ENCODE data around the gene CABCOCO1.
A peak's percentile ranks its signal among the peaks of the same experiment; 100 is the strongest.

The CABCOCO1 gene

GRCh38 chr10:61758433-61758832 is 95.7 kb downstream of the CABCOCO1 start:
- DNase-seq, result no peak

GRCh38 chr10:61759751-61760150 is 97.0 kb downstream of the CABCOCO1 start:
- DNase-seq, result no peak

- DNase-seq, result no peak
These were observed 98.5 kb downstream of the CABCOCO1 start for GRCh38 chr10:61760943-61761824.

GRCh38 chr10:61761825-61762217 is 99.1 kb downstream of the CABCOCO1 start:
- no peak for DNase-seq

GRCh38 chr10:61763778-61764177 is 101.0 kb downstream of the CABCOCO1 start:
- DNase-seq, result no peak

- no peak for DNase-seq
These were observed 101.8 kb downstream of the CABCOCO1 start for GRCh38 chr10:61764486-61764885.

- DNase-seq, result no peak
These were observed 102.7 kb downstream of the CABCOCO1 start for GRCh38 chr10:61765176-61766087.

GRCh38 chr10:61766927-61767326 is 104.2 kb downstream of the CABCOCO1 start:
- no peak for DNase-seq

- DNase-seq, result no peak
These were observed 111.3 kb downstream of the CABCOCO1 start for GRCh38 chr10:61774031-61774430.

- no peak for DNase-seq
These were observed 112.4 kb downstream of the CABCOCO1 start for GRCh38 chr10:61775111-61775510.

GRCh38 chr10:61776615-61777266 is 114.0 kb downstream of the CABCOCO1 start:
- no peak for DNase-seq

- no peak for DNase-seq
These were observed 115.4 kb downstream of the CABCOCO1 start for GRCh38 chr10:61778137-61778536.

- no peak for DNase-seq
These were observed 116.5 kb downstream of the CABCOCO1 start for GRCh38 chr10:61779276-61779675.

GRCh38 chr10:61779950-61780659 is 117.4 kb downstream of the CABCOCO1 start:
- DNase-seq, result peak; percentile 67

GRCh38 chr10:61780732-61781131 is 118.0 kb downstream of the CABCOCO1 start:
- no peak for DNase-seq

GRCh38 chr10:61781969-61782403 is 119.3 kb downstream of the CABCOCO1 start:
- DNase-seq, result peak; percentile 42

- DNase-seq, result peak; percentile 85
These were observed 121.8 kb downstream of the CABCOCO1 start for GRCh38 chr10:61784354-61785133.

GRCh38 chr10:61785473-61786105 is 122.9 kb downstream of the CABCOCO1 start:
- no peak for DNase-seq

GRCh38 chr10:61786728-61787127 is 124.0 kb downstream of the CABCOCO1 start:
- DNase-seq, result peak; percentile 88

- DNase-seq, result no peak
These were observed 124.4 kb downstream of the CABCOCO1 start for GRCh38 chr10:61787170-61787569.

- DNase-seq, result no peak
These were observed 126.3 kb downstream of the CABCOCO1 start for GRCh38 chr10:61789031-61789430.

Measured in activated CD4-positive, alpha-beta T cell treated with anti-CD3 and anti-CD28 coated beads, Interleukin-2, amount 50 U/mL, for 16 hours (primary cell).